Effector memory CD4-positive, alpha-beta T cell (primary cell): ENCODE measurements around the gene UNC13D.
"Not testable (repeated sequence)": the region's sequence is repeated elsewhere in the genome, so short reads cannot be mapped to it uniquely, and the experiment has no call there.

ENCODE experiments used
- DNase-seq, 3 donors: peaks; one replicate each; pipeline ENCODE4 v3.0.0-alpha.2; 2020
- H3K27ac ChIP-seq: 2 replicates; pipeline ENCODE4 v1.7.0; 2013; ENCODE audit warnings: mild to moderate bottlenecking, low read length, moderate library complexity; ENCODE audit not compliant: insufficient read depth, poor library complexity, severe bottlenecking
- H3K27me3 ChIP-seq: replicated peaks from 2 replicates; pipeline ENCODE4 v1.7.0; 2013; ENCODE audit warnings: mild to moderate bottlenecking, low read length; ENCODE audit not compliant: insufficient read depth, control insufficient read depth, poor library complexity, severe bottlenecking
- H3K36me3 ChIP-seq: 2 replicates; pipeline ENCODE4 v1.7.0; 2013; ENCODE audit warnings: mild to moderate bottlenecking, low read length, moderate library complexity; ENCODE audit not compliant: control insufficient read depth, insufficient read depth
- H3K4me1 ChIP-seq: 2 replicates; pipeline ENCODE4 v1.7.0; 2013; ENCODE audit warnings: low read length, mild to moderate bottlenecking; ENCODE audit not compliant: control insufficient read depth, insufficient read depth, poor library complexity, severe bottlenecking
- H3K4me3 ChIP-seq: 2 replicates; pipeline ENCODE4 v1.7.0; 2013; ENCODE audit warnings: low read length, low read depth, mild to moderate bottlenecking; ENCODE audit not compliant: insufficient read depth, poor library complexity, severe bottlenecking
- H3K9me3 ChIP-seq: 2 replicates; pipeline ENCODE4 v1.7.0; 2013; ENCODE audit warnings: mild to moderate bottlenecking, low read length, moderate library complexity; ENCODE audit not compliant: control insufficient read depth

UNC13D gene

GRCh38 chr17:75813081-75814020 is 30.9 kb downstream of the UNC13D start:
- no peaks in the 10 kb centered on the region for H3K27me3 ChIP-seq
- no peaks in the 10 kb centered on the region for H3K9me3 ChIP-seq
- no peaks in the 10 kb centered on the region for H3K4me1 ChIP-seq
- no peak for DNase-seq
- no peak overlapping the region for H3K27ac ChIP-seq
- H3K36me3 ChIP-seq, result peaks cover 62% of the 10 kb centered on the region
- H3K4me3 ChIP-seq, result no peak overlapping the region

GRCh38 chr17:75812096-75813013 is 31.8 kb downstream of the UNC13D start:
- Histone ChIP-seq H3K4me3 (no peak overlapping the region), H3K4me1 (no peaks in the 10 kb centered on the region), H3K9me3 (no peaks in the 10 kb centered on the region), H3K27ac (no peak overlapping the region), H3K27me3 (no peaks in the 10 kb centered on the region), H3K36me3 (peaks cover 52% of the 10 kb centered on the region)
- no peak for DNase-seq

GRCh38 chr17:75811174-75811573 is 33.0 kb downstream of the UNC13D start:
- Histone ChIP-seq H3K4me1 (no peaks in the 10 kb centered on the region), H3K9me3 (no peaks in the 10 kb centered on the region), H3K27me3 (no peaks in the 10 kb centered on the region), H3K4me3 (no peak overlapping the region), H3K27ac (no peak overlapping the region), H3K36me3 (peaks cover 44% of the 10 kb centered on the region)
- no peak for DNase-seq

GRCh38 chr17:75810756-75811155 is 33.4 kb downstream of the UNC13D start:
- peaks cover 44% of the 10 kb centered on the region for H3K36me3 ChIP-seq
- not testable (repeated sequence) for H3K27ac ChIP-seq, DNase-seq

GRCh38 chr17:75810216-75810615 is 34.0 kb downstream of the UNC13D start:
- peaks cover 44% of the 10 kb centered on the region for H3K36me3 ChIP-seq

More at GRCh38 chr17:75810756-75811155, 33.4 kb downstream of the UNC13D start:
- not testable (repeated sequence) for H3K4me1 ChIP-seq, H3K27me3 ChIP-seq, H3K4me3 ChIP-seq, H3K9me3 ChIP-seq

GRCh38 chr17:75809631-75810111 is 34.5 kb downstream of the UNC13D start:
- no peaks in the 10 kb centered on the region for H3K4me1 ChIP-seq
- H3K36me3 ChIP-seq, result peaks cover 41% of the 10 kb centered on the region
- H3K27ac ChIP-seq, result no peak overlapping the region
- H3K27me3 ChIP-seq, result no peaks in the 10 kb centered on the region
- H3K9me3 ChIP-seq, result no peaks in the 10 kb centered on the region
- no peak for DNase-seq
- no peak overlapping the region for H3K4me3 ChIP-seq

More at GRCh38 chr17:75810216-75810615, 34.0 kb downstream of the UNC13D start:
- no peaks in the 10 kb centered on the region for H3K4me1 ChIP-seq
- H3K9me3 ChIP-seq, result no peaks in the 10 kb centered on the region
- H3K27me3 ChIP-seq, result no peaks in the 10 kb centered on the region
- DNase-seq, result no peak
- H3K4me3 ChIP-seq, result no peak overlapping the region
- no peak overlapping the region for H3K27ac ChIP-seq

GRCh38 chr17:75808905-75809621 is 35.1 kb downstream of the UNC13D start:
- H3K27ac ChIP-seq, result no peak overlapping the region
- H3K9me3 ChIP-seq, result no peaks in the 10 kb centered on the region
- H3K4me1 ChIP-seq, result no peaks in the 10 kb centered on the region
- peaks cover 37% of the 10 kb centered on the region for H3K36me3 ChIP-seq
- no peaks in the 10 kb centered on the region for H3K27me3 ChIP-seq
- no peak overlapping the region for H3K4me3 ChIP-seq
- DNase-seq, result no peak

- H3K27me3 ChIP-seq, result no peaks in the 10 kb centered on the region
- peaks cover 31% of the 10 kb centered on the region for H3K36me3 ChIP-seq
- H3K4me1 ChIP-seq, result no peaks in the 10 kb centered on the region
- no peaks in the 10 kb centered on the region for H3K9me3 ChIP-seq
- H3K4me3 ChIP-seq, result no peak overlapping the region
- no peak overlapping the region for H3K27ac ChIP-seq
- DNase-seq, result no peak
Observed at GRCh38 chr17:75808549-75808904, 35.7 kb downstream of the UNC13D start.

- no peak for DNase-seq
- H3K27ac ChIP-seq, result no peak overlapping the region
- no peaks in the 10 kb centered on the region for H3K27me3 ChIP-seq
- no peak overlapping the region for H3K4me3 ChIP-seq
- no peaks in the 10 kb centered on the region for H3K4me1 ChIP-seq
- no peaks in the 10 kb centered on the region for H3K9me3 ChIP-seq
- H3K36me3 ChIP-seq, result peaks cover 25% of the 10 kb centered on the region
Observed at GRCh38 chr17:75807861-75808260, 36.3 kb downstream of the UNC13D start.
